Measurements from ENCODE around the gene NIT2.

NIT2 gene

GRCh38 chr3:100360757-100361496 is 26.4 kb downstream of the NIT2 start:
- WGBS, 2 experiments (ENCODE audit: insufficient coverage in 2 of 2), result 93 to 96% methylated on average over 3 to 4 of the region's 4 CpGs
- Histone ChIP-seq H3K4me1 (ENCODE audit: control insufficient read depth, insufficient read depth, low read length, poor library complexity, severe bottlenecking) (no peaks in the 10 kb centered on the region), H3K4me3 (ENCODE audit: extremely low read depth, insufficient read depth, low read length, poor library complexity, severe bottlenecking) (no peak overlapping the region), H3K9me3 (ENCODE audit: control insufficient read depth, low read length) (peaks cover 6% of the 10 kb centered on the region), H3K36me3 (ENCODE audit: control insufficient read depth, insufficient read depth, low read length) (peaks cover 58% of the 10 kb centered on the region), H3K27ac (ENCODE audit: low read depth, low read length, severe bottlenecking) (no peak overlapping the region)

- WGBS, 2 experiments (ENCODE audit: insufficient coverage in 2 of 2), result 100% methylated on average over 1 of the region's 1 CpG
Measured at GRCh38 chr3:100361897-100362296, 27.3 kb downstream of the NIT2 start.

GRCh38 chr3:100364421-100364820 is 29.9 kb downstream of the NIT2 start:
- Histone ChIP-seq H3K4me1 (ENCODE audit: control insufficient read depth, insufficient read depth, low read length, poor library complexity, severe bottlenecking) (no peaks in the 10 kb centered on the region), H3K36me3 (ENCODE audit: control insufficient read depth, insufficient read depth, low read length) (peaks cover 75% of the 10 kb centered on the region), H3K27ac (ENCODE audit: low read depth, low read length, severe bottlenecking) (no peak overlapping the region), H3K9me3 (ENCODE audit: control insufficient read depth, low read length) (peaks cover 6% of the 10 kb centered on the region), H3K4me3 (ENCODE audit: extremely low read depth, insufficient read depth, low read length, poor library complexity, severe bottlenecking) (no peak overlapping the region)
- 83 to 87% methylated on average over 1 to 3 of the region's 3 CpGs for WGBS, 2 experiments (ENCODE audit: insufficient coverage in 2 of 2)

More at GRCh38 chr3:100361897-100362296, 27.3 kb downstream of the NIT2 start:
- Histone ChIP-seq H3K27ac (ENCODE audit: low read depth, low read length, severe bottlenecking) (no peak overlapping the region), H3K9me3 (ENCODE audit: control insufficient read depth, low read length) (peaks cover 6% of the 10 kb centered on the region), H3K36me3 (ENCODE audit: control insufficient read depth, insufficient read depth, low read length) (peaks cover 68% of the 10 kb centered on the region), H3K4me3 (ENCODE audit: extremely low read depth, insufficient read depth, low read length, poor library complexity, severe bottlenecking) (no peak overlapping the region), H3K4me1 (ENCODE audit: control insufficient read depth, insufficient read depth, low read length, poor library complexity, severe bottlenecking) (no peaks in the 10 kb centered on the region)

- H3K4me3 ChIP-seq (ENCODE audit: extremely low read depth, insufficient read depth, low read length, poor library complexity, severe bottlenecking), result no peak overlapping the region
- H3K36me3 ChIP-seq (ENCODE audit: control insufficient read depth, insufficient read depth, low read length), result peaks cover 80% of the 10 kb centered on the region
- peaks cover 6% of the 10 kb centered on the region for H3K9me3 ChIP-seq (ENCODE audit: control insufficient read depth, low read length)
- no CpG with 5 or more reads among the region's 2 CpGs for WGBS, 2 experiments (ENCODE audit: insufficient coverage in 2 of 2)
- H3K4me1 ChIP-seq (ENCODE audit: control insufficient read depth, insufficient read depth, low read length, poor library complexity, severe bottlenecking), result no peaks in the 10 kb centered on the region
- no peak overlapping the region for H3K27ac ChIP-seq (ENCODE audit: low read depth, low read length, severe bottlenecking)
Measured at GRCh38 chr3:100366424-100366823, 31.9 kb downstream of the NIT2 start.

GRCh38 chr3:100368441-100368840 is 33.9 kb downstream of the NIT2 start:
- H3K27ac ChIP-seq (ENCODE audit: low read depth, low read length, severe bottlenecking), result no peak overlapping the region
- 91 to 93% methylated on average over 4 of the region's 8 CpGs for WGBS, 2 experiments (ENCODE audit: insufficient coverage in 2 of 2)
- H3K4me3 ChIP-seq (ENCODE audit: extremely low read depth, insufficient read depth, low read length, poor library complexity, severe bottlenecking), result no peak overlapping the region
- no peaks in the 10 kb centered on the region for H3K9me3 ChIP-seq (ENCODE audit: control insufficient read depth, low read length)
- peaks cover 76% of the 10 kb centered on the region for H3K36me3 ChIP-seq (ENCODE audit: control insufficient read depth, insufficient read depth, low read length)
- no peaks in the 10 kb centered on the region for H3K4me1 ChIP-seq (ENCODE audit: control insufficient read depth, insufficient read depth, low read length, poor library complexity, severe bottlenecking)

GRCh38 chr3:100370756-100371155 is 36.2 kb downstream of the NIT2 start:
- H3K4me1 ChIP-seq (ENCODE audit: control insufficient read depth, insufficient read depth, low read length, poor library complexity, severe bottlenecking), result no peaks in the 10 kb centered on the region
- no peak overlapping the region for H3K4me3 ChIP-seq (ENCODE audit: extremely low read depth, insufficient read depth, low read length, poor library complexity, severe bottlenecking)
- H3K27ac ChIP-seq (ENCODE audit: low read depth, low read length, severe bottlenecking), result no peak overlapping the region
- 100% methylated on average over 1 of the region's 1 CpG; no CpG with 5 or more reads in 1 of the 2 experiments for WGBS, 2 experiments (ENCODE audit: insufficient coverage in 2 of 2)
- no peaks in the 10 kb centered on the region for H3K9me3 ChIP-seq (ENCODE audit: control insufficient read depth, low read length)
- H3K36me3 ChIP-seq (ENCODE audit: control insufficient read depth, insufficient read depth, low read length), result peaks cover 64% of the 10 kb centered on the region

- Histone ChIP-seq H3K4me3 (ENCODE audit: extremely low read depth, insufficient read depth, low read length, poor library complexity, severe bottlenecking) (no peak overlapping the region), H3K36me3 (ENCODE audit: control insufficient read depth, insufficient read depth, low read length) (peaks cover 70% of the 10 kb centered on the region), H3K4me1 (ENCODE audit: control insufficient read depth, insufficient read depth, low read length, poor library complexity, severe bottlenecking) (no peaks in the 10 kb centered on the region), H3K9me3 (ENCODE audit: control insufficient read depth, low read length) (no peaks in the 10 kb centered on the region), H3K27ac (ENCODE audit: low read depth, low read length, severe bottlenecking) (no peak overlapping the region)
Measured at GRCh38 chr3:100374521-100374920, 40.0 kb downstream of the NIT2 start.

- WGBS, 2 experiments (ENCODE audit: insufficient coverage in 2 of 2), result 92 to 100% methylated on average over 3 to 4 of the region's 4 CpGs
Measured at GRCh38 chr3:100376301-100376700, 41.7 kb downstream of the NIT2 start.

GRCh38 chr3:100384733-100385525 is 50.4 kb downstream of the NIT2 start:
- peaks cover 65% of the 10 kb centered on the region for H3K36me3 ChIP-seq (ENCODE audit: control insufficient read depth, insufficient read depth, low read length)
- H3K4me1 ChIP-seq (ENCODE audit: control insufficient read depth, insufficient read depth, low read length, poor library complexity, severe bottlenecking), result no peaks in the 10 kb centered on the region
- H3K27ac ChIP-seq (ENCODE audit: low read depth, low read length, severe bottlenecking), result no peak overlapping the region
- H3K4me3 ChIP-seq (ENCODE audit: extremely low read depth, insufficient read depth, low read length, poor library complexity, severe bottlenecking), result no peak overlapping the region
- 84% methylated on average over 8 of the region's 8 CpGs for WGBS, 2 experiments (ENCODE audit: insufficient coverage in 2 of 2)
- no peaks in the 10 kb centered on the region for H3K9me3 ChIP-seq (ENCODE audit: control insufficient read depth, low read length)

More at GRCh38 chr3:100376301-100376700, 41.7 kb downstream of the NIT2 start:
- Histone ChIP-seq H3K9me3 (ENCODE audit: control insufficient read depth, low read length) (no peaks in the 10 kb centered on the region), H3K4me1 (ENCODE audit: control insufficient read depth, insufficient read depth, low read length, poor library complexity, severe bottlenecking) (no peaks in the 10 kb centered on the region), H3K4me3 (ENCODE audit: extremely low read depth, insufficient read depth, low read length, poor library complexity, severe bottlenecking) (no peak overlapping the region), H3K27ac (ENCODE audit: low read depth, low read length, severe bottlenecking) (no peak overlapping the region), H3K36me3 (ENCODE audit: control insufficient read depth, insufficient read depth, low read length) (peaks cover 76% of the 10 kb centered on the region)

GRCh38 chr3:100386437-100387074 is 52.0 kb downstream of the NIT2 start:
- Histone ChIP-seq H3K4me1 (ENCODE audit: control insufficient read depth, insufficient read depth, low read length, poor library complexity, severe bottlenecking) (no peaks in the 10 kb centered on the region), H3K27ac (ENCODE audit: low read depth, low read length, severe bottlenecking) (no peak overlapping the region), H3K9me3 (ENCODE audit: control insufficient read depth, low read length) (no peaks in the 10 kb centered on the region), H3K4me3 (ENCODE audit: extremely low read depth, insufficient read depth, low read length, poor library complexity, severe bottlenecking) (no peak overlapping the region), H3K36me3 (ENCODE audit: control insufficient read depth, insufficient read depth, low read length) (peaks cover 56% of the 10 kb centered on the region)

Data from mesodermal cell (in vitro differentiated cells).